A673 (cell line): ENCODE data around the gene TOPBP1. TPM values are rescaled to one million over a fixed set of nuclear protein-coding genes. Genes with fewer than 3 reads are reported as not detected.

ENCODE experiments used
- BruUV-seq: library from RNA; stranded (reverse); fragments of 400-500 nt; replicated peaks from 2 replicates; lab custom pipeline; 2021; lab: Mats Ljungman, UMichigan
- CTCF ChIA-PET: fragments of 300-600 bp; sonication (Branson Sonifier 250); formaldehyde crosslinking; loops from one replicate; lab custom pipeline; 2022; ENCODE audit warnings: antibody characterized with exemption; lab: Charles Lee
- POLR2A ChIA-PET: fragments of 300-600 bp; sonication (Branson Sonifier 250); formaldehyde crosslinking; loops from one replicate; lab custom pipeline; 2022; ENCODE audit warnings: antibody characterized with exemption; ENCODE audit not compliant: low non-redundant PET; lab: Charles Lee
- DNase-seq: peaks from one replicate; pipeline ENCODE4 v3.0.0-alpha.2; 2015; ENCODE audit warnings: low spot score
- H3K27ac ChIP-seq: fragments of 200-600 bp; sonication (generic); 2 replicates; pipeline ENCODE4 v1.5.1; 2016; ENCODE audit warnings: mixed run types, low read depth, mild to moderate bottlenecking, mixed read lengths, antibody characterized with exemption, low read length; ENCODE audit not compliant: poor library complexity, severe bottlenecking
- H3K27me3 ChIP-seq: fragments of 200-600 bp; sonication (generic); replicated peaks from 2 replicates; pipeline ENCODE4 v1.6.1; 2017; ENCODE audit warnings: mixed run types, low read depth, mild to moderate bottlenecking, mixed read lengths, antibody characterized with exemption, low read length; ENCODE audit not compliant: insufficient read depth, poor library complexity
- H3K36me3 ChIP-seq: fragments of 200-600 bp; sonication (generic); 2 replicates; pipeline ENCODE4 v1.6.1; 2016; ENCODE audit warnings: mixed run types, mild to moderate bottlenecking, mixed read lengths, antibody characterized with exemption, low read length; ENCODE audit not compliant: insufficient read depth, poor library complexity, severe bottlenecking
- H3K4me1 ChIP-seq: fragments of 200-600 bp; sonication (generic); 2 replicates; pipeline ENCODE4 v1.6.1; 2017; ENCODE audit warnings: mixed run types, mild to moderate bottlenecking, mixed read lengths, antibody characterized with exemption, low read length; ENCODE audit not compliant: insufficient read depth, poor library complexity, severe bottlenecking
- H3K4me3 ChIP-seq: fragments of 200-600 bp; sonication (generic); 2 replicates; pipeline ENCODE4 v1.5.1; 2016; ENCODE audit warnings: low read depth, mixed run types, mild to moderate bottlenecking, mixed read lengths, low read length; ENCODE audit not compliant: poor library complexity, severe bottlenecking
- H3K9me3 ChIP-seq: fragments of 200-600 bp; sonication (generic); 2 replicates; pipeline ENCODE4 v1.6.1; 2016; ENCODE audit warnings: mixed run types, low read depth, mild to moderate bottlenecking, mixed read lengths, antibody characterized with exemption, low read length; ENCODE audit not compliant: poor library complexity, severe bottlenecking
- CTCF ChIP-seq: fragments of 300-800, 200-600 bp; sonication (generic); conservative IDR thresholded peaks from 2 replicates; pipeline ENCODE4 v1.5.1; 2017; ENCODE audit warnings: low read depth, mild to moderate bottlenecking, antibody characterized with exemption, low read length, moderate library complexity, mixed read lengths
- EZH2 ChIP-seq: fragments of 200-600 bp; sonication (generic); IDR thresholded peaks from 2 replicates; pipeline ENCODE4 v1.6.1; 2017; ENCODE audit warnings: borderline replicate concordance, low read depth, mild to moderate bottlenecking, mixed read lengths, antibody characterized with exemption, low read length; ENCODE audit not compliant: poor library complexity, severe bottlenecking
- intact Hi-C: fragments of 100-400 bp; cut with micrococcal nuclease; formaldehyde crosslinking; loops from one replicate; pipeline ENCODE4 v1.10.0; 2022; ENCODE audit not compliant: unreplicated experiment
- total RNA-seq: library from RNA; stranded (reverse); gene quantifications from 2 replicates; pipeline ENCODE4 v1.2.3, GENCODE V29; 2021

The TOPBP1 gene
- total RNA-seq, 1 experiment from 2014 or later, result 59.8 TPM

- peaks cover 14% of the 10 kb centered on the region for H3K4me1 ChIP-seq
- no peaks in the 10 kb centered on the region for H3K27me3 ChIP-seq
- no peaks in the 10 kb centered on the region for H3K9me3 ChIP-seq
- H3K4me3 ChIP-seq, result peak within 1 kb of the TSS; percentile 62
- no peak for DNase-seq
- peak within 1 kb of the TSS; percentile 90 for H3K27ac ChIP-seq
- H3K36me3 ChIP-seq, result peaks cover 26% of the 10 kb centered on the region
- intact Hi-C loops, result no loop called here
- no TSS peak for BruUV-seq
- ChIA-PET POLR2A (interaction anchor here (0.6 kb wide), 1 partner anchor 37 kb away, joined by 3 read pairs; no protein-coding TSS in a partner anchor), CTCF (interaction anchor here (0.5 kb wide), 1 partner anchor 119 kb away, joined by 4 read pairs; no protein-coding TSS in a partner anchor)
- TF ChIP-seq CTCF, result no peak
- no peak for TF ChIP-seq EZH2
Observed at GRCh38 chr3:133573629-133574194, 88.0 kb downstream of the TOPBP1 start, which contains the start of gene CDV3. Gene CDV3, plus strand, starts transcription at chr3:133573686. Its CDS starts 359 bp downstream, at chr3:133574045.

DNA sequence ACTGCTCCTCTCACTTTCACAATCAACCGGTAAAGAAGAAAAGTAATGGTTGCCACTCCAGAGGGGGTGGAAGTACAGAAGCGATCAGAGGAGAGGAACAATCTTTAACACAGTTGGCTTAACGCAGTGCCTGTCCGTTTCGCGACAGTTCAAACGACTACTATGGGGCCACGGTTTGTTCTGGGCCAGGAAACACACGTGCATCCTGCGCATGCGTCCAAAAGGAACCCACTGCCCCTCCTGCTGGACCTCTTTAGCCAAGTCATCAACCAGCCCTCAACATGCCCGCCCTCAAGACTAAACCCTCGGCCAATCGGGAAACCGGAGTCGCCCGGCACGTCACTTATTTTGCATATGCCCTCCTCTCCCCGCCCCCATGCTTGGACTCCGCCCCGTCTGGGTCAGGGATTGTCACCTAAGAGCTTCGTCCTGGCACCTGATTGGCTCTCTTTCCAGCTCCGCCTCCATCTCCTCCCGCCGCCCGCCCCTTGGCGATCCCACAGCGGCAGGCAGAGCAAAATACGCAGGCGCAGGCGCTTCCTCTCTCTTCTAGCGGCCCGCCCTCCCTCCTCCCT is 88.6 kb downstream of the TOPBP1 start:
- peak; percentile 100 for DNase-seq
- Histone ChIP-seq H3K9me3 (no peaks in the 10 kb centered on the region), H3K27ac (peak overlapping the region; percentile 90), H3K36me3 (peaks cover 20% of the 10 kb centered on the region), H3K4me3 (peak overlapping the region; percentile 62), H3K27me3 (no peaks in the 10 kb centered on the region), H3K4me1 (peaks cover 14% of the 10 kb centered on the region)
- TF ChIP-seq CTCF (no peak), EZH2 (no peak)
- ChIA-PET POLR2A (interaction anchor here (0.6 kb wide), 1 partner anchor 36 kb away, joined by 3 read pairs; no protein-coding TSS in a partner anchor), CTCF (interaction anchor here (0.5 kb wide), 1 partner anchor 119 kb away, joined by 4 read pairs; no protein-coding TSS in a partner anchor)
- no TSS peak for BruUV-seq
- intact Hi-C loops, result no loop called here

DNA sequence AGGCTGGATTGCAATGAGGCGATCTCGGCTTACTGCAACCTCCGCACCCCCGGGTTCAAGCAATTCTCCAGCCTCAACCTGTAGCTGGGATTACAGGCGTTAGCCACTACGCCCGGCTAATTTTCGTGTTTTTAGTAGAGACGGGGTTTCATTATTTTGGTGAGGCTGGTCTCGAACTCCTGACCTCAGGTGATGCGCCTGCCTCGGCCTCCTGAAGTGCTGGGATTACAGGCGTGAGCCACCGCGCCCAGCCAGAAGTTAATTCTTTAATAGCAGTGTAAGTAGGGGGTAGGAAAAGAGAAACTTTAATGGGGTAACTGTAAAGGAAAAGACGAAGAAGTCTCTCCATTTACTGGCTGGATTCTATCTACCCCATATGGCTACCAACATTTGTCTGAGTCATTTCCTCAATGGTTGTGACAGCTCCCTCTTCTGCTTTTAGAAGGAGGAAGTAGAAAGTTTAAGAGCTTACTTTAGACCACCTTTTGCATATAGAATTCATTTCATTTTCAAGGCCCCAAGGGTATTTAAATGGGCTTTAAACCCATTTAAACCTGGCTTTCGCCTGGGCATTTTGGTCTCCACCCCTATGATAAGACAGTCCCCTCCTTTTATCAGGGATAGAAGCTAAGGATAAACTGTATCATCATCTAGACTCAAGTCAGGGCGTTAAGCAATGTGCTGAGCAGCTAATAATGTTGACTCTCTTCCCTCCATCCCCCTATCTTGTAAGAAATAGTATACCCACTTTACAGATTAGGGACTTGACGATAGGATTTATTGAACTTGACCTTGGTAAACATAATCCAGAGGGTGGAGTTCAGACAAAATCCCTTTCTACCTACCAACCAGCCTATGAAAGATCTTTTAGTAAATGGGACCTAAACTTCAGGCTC is 89.3 kb downstream of the TOPBP1 start:
- BruUV-seq, result TSS peak; percentile 97
- CTCF ChIA-PET, result interaction anchor here (0.5 to 0.7 kb wide), 2 partner anchors 41 to 77 kb away, joined by 4 to 5 read pairs; no protein-coding TSS in a partner anchor
- H3K4me1 ChIP-seq, result peaks cover 14% of the 10 kb centered on the region
- peaks cover 13% of the 10 kb centered on the region for H3K36me3 ChIP-seq
- TF ChIP-seq EZH2 (no peak), CTCF (no peak)
- POLR2A ChIA-PET, result interaction anchor here (0.6 kb wide), 1 partner anchor 36 kb away, joined by 3 read pairs; no protein-coding TSS in a partner anchor
- no peaks in the 10 kb centered on the region for H3K27me3 ChIP-seq
- peak; percentile 39 for DNase-seq
- H3K9me3 ChIP-seq, result no peaks in the 10 kb centered on the region
- H3K27ac ChIP-seq, result peak overlapping the region; percentile 80
- peak overlapping the region; percentile 62 for H3K4me3 ChIP-seq
- intact Hi-C loops, result no loop called here
